ENCODE measurements around the gene NMRK2.

NMRK2 gene

DNA sequence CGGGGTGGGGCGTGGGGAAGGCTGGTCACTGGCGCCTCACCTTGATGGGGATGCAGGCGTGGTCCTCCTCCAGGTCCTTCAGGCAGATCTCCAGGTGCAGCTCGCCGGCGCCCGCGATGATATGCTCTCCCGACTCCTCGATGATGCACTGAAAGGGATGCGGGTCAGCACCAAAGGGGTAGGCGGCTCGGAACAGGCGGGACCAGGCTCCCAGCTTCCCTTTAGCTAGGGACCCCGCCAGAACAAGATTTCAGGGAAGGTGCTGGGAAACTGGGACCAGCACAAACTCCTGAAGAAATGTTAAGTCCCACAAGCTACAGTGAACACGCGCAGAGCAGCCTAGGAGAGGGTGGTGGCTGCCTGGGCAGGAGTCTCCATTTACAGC lies 46.4 kb downstream of the NMRK2 start:
- DNase-seq (ENCODE audit: low spot score), result no peak
- TF ChIP-seq, protein P1, sequence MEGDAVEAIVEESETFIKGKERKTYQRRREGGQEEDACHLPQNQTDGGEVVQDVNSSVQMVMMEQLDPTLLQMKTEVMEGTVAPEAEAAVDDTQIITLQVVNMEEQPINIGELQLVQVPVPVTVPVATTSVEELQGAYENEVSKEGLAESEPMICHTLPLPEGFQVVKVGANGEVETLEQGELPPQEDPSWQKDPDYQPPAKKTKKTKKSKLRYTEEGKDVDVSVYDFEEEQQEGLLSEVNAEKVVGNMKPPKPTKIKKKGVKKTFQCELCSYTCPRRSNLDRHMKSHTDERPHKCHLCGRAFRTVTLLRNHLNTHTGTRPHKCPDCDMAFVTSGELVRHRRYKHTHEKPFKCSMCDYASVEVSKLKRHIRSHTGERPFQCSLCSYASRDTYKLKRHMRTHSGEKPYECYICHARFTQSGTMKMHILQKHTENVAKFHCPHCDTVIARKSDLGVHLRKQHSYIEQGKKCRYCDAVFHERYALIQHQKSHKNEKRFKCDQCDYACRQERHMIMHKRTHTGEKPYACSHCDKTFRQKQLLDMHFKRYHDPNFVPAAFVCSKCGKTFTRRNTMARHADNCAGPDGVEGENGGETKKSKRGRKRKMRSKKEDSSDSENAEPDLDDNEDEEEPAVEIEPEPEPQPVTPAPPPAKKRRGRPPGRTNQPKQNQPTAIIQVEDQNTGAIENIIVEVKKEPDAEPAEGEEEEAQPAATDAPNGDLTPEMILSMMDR (IDR thresholded peaks at IDR 0.05; ENCODE audit: extremely low read depth, missing control alignments), result no peak

DNA sequence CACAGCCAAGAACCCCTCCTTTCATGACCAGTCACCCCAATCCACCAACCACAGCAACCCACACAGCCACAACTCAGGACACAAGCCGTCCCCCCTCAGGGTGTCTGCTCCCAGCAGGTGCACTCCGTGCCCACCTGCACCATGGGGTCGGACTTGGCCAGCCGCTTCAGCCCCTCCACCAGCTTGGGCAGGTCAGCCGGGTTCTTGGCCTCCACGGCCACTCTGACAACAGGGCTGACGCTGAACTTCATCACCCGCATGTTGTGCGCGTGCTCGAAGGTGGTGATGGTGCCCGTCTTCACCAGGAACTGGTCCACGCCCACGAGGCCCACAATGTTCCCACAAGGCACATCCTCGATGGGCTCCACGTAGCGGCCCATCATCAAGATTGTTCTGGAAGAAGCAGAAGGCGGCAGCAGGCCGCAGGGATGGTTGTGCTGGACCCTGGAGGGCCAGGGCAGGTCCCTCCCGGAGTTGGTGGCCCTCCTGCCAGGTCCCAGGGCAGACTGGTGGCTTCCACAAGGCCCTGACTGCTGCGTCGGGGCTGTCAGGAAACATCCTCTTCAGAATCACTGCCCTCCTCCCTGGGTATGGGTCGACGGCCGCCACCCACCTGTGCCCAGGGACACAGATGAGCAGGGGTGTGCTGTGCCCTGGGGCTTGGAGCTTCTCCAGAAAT lies 46.9 kb downstream of the NMRK2 start:
- DNase-seq (ENCODE audit: low spot score), result no peak
- TF ChIP-seq, protein P1 (IDR thresholded peaks at IDR 0.05; ENCODE audit: extremely low read depth, missing control alignments), result no peak

DNA sequence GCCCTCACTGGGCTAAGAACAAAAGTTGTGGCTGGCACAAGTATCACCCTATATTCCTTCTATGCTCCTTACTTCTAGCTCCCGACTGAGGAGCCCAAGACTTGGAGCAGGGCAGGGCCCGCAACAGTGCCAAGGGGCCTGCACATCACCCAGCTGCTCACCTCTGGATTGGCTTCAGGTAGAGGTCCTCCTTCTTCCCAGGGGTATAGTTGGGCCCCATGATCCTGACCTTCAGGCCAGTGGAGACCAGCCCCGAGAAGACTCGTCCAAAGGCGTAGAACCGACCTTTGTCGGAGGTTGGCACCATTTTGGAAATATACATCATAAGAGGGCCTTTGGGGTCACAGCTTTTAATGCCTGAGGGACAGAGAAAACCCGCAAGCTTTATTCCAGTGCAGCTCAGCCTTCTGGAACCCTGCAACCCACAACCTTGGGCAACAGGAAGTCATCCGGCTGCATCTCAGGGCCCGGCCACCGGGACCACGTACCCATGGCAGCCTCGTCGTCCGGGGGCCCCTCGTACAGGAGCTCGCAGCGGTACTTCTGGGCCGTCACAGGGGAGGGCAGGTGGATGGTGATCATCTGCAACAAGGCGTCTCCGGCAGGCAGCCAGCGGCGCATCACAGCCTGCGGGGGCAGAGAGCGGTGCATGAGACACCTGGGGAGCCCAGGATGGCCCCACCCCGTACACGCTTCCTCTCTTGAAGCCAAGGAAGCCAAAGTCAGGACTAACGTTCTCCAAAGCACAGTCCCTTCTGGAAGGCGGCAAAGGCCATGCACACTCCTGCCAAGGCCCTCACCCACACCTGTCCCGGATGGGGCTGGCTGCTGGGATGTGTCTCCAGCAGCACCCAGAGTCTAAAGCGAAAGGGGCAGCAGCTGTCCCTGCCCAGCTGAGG lies 47.7 kb downstream of the NMRK2 start:
- no peak for DNase-seq (ENCODE audit: low spot score)
- TF ChIP-seq, protein P1 (IDR thresholded peaks at IDR 0.05; ENCODE audit: extremely low read depth, missing control alignments), result no peak

DNA sequence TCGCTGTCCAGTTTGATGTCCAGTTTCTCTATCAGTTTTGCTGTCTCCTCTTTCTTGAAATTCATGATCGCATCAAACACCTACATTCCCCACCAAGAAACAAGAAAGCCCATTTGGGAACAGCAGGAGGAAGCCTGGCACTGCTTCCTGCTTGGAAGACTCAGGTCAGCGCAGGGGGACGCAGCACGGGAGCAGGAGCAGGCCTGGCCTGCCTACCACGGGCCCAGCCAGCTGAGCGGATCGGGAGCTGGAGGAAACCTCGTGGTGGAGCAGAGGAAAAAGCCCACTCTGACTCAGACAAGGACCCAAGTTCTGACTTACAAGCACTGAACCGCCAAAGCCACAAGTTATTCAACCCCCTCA lies 48.5 kb downstream of the NMRK2 start:
- TF ChIP-seq, protein P1 (IDR thresholded peaks at IDR 0.05; ENCODE audit: extremely low read depth, missing control alignments), result no peak

DNA sequence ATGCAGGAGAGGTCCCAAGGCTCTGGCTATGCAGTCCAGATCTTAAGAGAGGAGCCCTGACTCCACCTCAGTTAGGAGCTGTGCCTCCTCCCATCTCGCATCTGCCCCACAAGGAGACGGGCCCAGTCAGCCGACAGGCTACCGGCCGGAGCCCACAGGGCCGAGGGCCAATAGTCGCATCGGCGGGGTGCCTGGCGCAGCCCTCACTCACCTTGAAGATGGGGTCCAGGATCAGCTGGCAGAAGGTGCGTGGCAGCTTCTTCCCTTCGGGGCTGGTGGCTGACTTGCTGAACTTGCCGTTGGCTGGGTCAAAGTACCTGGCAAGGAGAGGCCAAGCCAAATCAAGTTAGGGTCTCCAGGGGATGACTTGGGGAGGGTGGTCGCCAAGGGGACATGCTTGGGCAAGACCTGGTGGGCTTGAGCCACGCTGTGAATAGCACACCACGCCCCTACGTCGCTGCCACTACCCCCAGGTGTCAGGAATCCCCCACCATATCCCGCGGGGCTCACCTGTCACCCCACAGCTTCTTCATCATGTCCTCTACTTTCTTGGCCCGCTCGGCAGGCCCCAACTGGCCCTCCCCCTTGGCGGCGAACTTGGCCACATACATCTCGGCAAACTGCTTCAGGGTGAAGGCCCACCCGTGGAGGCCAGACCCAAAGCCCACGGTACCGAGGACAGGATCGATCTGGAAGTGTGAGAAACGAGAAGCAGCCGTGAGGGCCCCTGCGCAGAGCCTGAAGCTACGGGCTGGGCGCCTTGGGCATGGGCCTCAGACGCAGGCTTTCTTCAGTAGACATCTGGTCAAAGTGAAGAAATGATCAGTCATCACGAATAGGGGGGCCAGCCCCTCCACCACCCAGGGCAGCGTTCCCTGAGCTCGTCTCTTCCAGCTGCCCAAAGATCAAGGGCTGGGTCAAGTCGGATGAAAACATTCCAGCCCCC lies 49.1 kb downstream of the NMRK2 start:
- TF ChIP-seq, protein P1 (IDR thresholded peaks at IDR 0.05; ENCODE audit: extremely low read depth, missing control alignments), result no peak
- no peak for DNase-seq (ENCODE audit: low spot score)

More for the DNA sequence above, 48.5 kb downstream of the NMRK2 start:
- no peak for DNase-seq (ENCODE audit: low spot score)

DNA sequence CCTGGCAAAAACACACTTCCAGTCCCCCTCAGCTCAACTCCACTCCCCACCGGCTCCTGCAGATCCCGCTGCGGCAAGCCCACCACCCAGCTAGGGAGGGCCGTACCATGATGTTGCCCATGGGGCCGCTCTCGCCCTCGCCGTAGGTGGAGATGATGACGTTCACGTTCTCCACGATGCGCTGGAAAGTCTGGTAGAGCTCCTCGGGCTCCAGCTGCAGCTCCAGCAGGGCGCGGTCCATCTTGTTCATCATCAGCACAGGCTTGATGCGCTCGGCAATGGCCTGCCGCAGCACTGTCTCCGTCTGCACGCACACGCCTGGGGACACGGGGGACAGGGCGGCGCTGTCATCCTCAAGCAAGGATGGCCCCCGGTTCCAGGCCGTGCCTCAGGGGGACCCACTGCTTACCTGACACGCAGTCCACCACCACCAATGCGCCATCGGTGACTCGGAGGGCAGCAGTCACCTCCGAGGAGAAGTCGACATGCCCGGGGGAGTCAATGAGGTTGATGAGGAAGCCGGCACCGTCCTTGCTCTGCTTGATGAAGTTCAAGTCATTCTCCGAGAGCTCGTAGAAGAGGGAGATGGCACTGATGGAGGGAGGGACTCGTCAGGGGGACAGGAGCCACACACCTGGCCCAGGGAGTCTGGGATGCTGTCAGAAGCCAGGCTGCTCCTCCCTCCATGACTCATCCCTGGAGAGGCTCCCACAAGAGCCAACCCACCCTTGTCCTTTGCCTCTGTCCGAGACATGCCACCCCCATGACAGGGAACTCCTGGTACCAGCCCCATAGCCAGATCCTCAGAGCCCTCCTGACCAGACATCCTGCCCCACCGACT lies 50.1 kb downstream of the NMRK2 start:
- TF ChIP-seq, protein P1 (IDR thresholded peaks at IDR 0.05; ENCODE audit: extremely low read depth, missing control alignments), result no peak
- no peak for DNase-seq (ENCODE audit: low spot score)

Measured in GM20000 (cell line).